Measurements from ENCODE around the gene LINC00632. TPM values are rescaled to one million over a fixed set of nuclear protein-coding genes. Genes with fewer than 3 reads are reported as not detected.

The LINC00632 gene
- total RNA-seq, 1 experiment from 2014 or later, result 15.4 TPM

GRCh38 chrX:140724736-140725135 lies 15.2 kb downstream of the LINC00632 start:
- TF ChIP-seq EZH2 (IDR thresholded peaks at IDR 0.05; ENCODE audit: low read length, unreplicated experiment) (no peak), EZH2phosphoT487 (IDR thresholded peaks at IDR 0.05; ENCODE audit: borderline replicate concordance, low read length) (no peak)
- TF ChIP-seq, protein P1, sequence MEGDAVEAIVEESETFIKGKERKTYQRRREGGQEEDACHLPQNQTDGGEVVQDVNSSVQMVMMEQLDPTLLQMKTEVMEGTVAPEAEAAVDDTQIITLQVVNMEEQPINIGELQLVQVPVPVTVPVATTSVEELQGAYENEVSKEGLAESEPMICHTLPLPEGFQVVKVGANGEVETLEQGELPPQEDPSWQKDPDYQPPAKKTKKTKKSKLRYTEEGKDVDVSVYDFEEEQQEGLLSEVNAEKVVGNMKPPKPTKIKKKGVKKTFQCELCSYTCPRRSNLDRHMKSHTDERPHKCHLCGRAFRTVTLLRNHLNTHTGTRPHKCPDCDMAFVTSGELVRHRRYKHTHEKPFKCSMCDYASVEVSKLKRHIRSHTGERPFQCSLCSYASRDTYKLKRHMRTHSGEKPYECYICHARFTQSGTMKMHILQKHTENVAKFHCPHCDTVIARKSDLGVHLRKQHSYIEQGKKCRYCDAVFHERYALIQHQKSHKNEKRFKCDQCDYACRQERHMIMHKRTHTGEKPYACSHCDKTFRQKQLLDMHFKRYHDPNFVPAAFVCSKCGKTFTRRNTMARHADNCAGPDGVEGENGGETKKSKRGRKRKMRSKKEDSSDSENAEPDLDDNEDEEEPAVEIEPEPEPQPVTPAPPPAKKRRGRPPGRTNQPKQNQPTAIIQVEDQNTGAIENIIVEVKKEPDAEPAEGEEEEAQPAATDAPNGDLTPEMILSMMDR (conservative IDR thresholded peaks at IDR 0.05; ENCODE audit: low read depth, low read length), result no peak
- Histone ChIP-seq H3K27me3 (ENCODE audit: low read length) (no peaks in the 10 kb centered on the region; the same call in 1 of the 2 replicates), H3K9me2 (replicated peaks; ENCODE audit: low read length) (no peaks in the 10 kb centered on the region), H2AFZ (ENCODE audit: low read length) (no peak overlapping the region), H3K9ac (ENCODE audit: low read length) (no peak overlapping the region), H3K4me1 (ENCODE audit: insufficient read depth, low read length) (no peaks in the 10 kb centered on the region), H3K4me2 (ENCODE audit: low read length) (no peak overlapping the region), H3K4me3 (ENCODE audit: low read length) (no peak overlapping the region), H4K20me1 (ENCODE audit: low read length) (no peaks in the 10 kb centered on the region), H3K79me2 (ENCODE audit: low read length) (no peaks in the 10 kb centered on the region), H3K9me3 (ENCODE audit: low read length) (no peaks in the 10 kb centered on the region), H3K36me3 (ENCODE audit: low read depth, low read length) (no peaks in the 10 kb centered on the region), H3K27ac (ENCODE audit: low read length) (no peak overlapping the region), H3F3A (ENCODE audit: low read length, unreplicated experiment) (no peaks in the 10 kb centered on the region)
- ATAC-seq, result no peak
- DNase-seq, result no peak
- CTCF ChIA-PET, result no interaction called here
- POLR2A ChIA-PET (ENCODE audit: unreplicated experiment), result no interaction called here
- intact Hi-C loops (cut with micrococcal nuclease), result no loop called here
- BruUV-seq (replicated peaks), result no TSS peak

GRCh38 chrX:140725500-140725899 lies 15.9 kb downstream of the LINC00632 start:
- Histone ChIP-seq H3K4me1 (ENCODE audit: insufficient read depth, low read length) (no peaks in the 10 kb centered on the region), H3F3A (ENCODE audit: low read length, unreplicated experiment) (no peaks in the 10 kb centered on the region), H3K79me2 (ENCODE audit: low read length) (no peaks in the 10 kb centered on the region), H4K20me1 (ENCODE audit: low read length) (no peaks in the 10 kb centered on the region), H3K36me3 (ENCODE audit: low read depth, low read length) (no peaks in the 10 kb centered on the region), H3K4me3 (ENCODE audit: low read length) (no peak overlapping the region), H3K27ac (ENCODE audit: low read length) (no peak overlapping the region), H3K27me3 (ENCODE audit: low read length) (no peaks in the 10 kb centered on the region; the same call in 1 of the 2 replicates), H2AFZ (ENCODE audit: low read length) (no peak overlapping the region), H3K9me3 (ENCODE audit: low read length) (no peaks in the 10 kb centered on the region), H3K9me2 (replicated peaks; ENCODE audit: low read length) (no peaks in the 10 kb centered on the region), H3K9ac (ENCODE audit: low read length) (no peak overlapping the region), H3K4me2 (ENCODE audit: low read length) (no peak overlapping the region)
- ChIA-PET CTCF (no interaction called here), POLR2A (ENCODE audit: unreplicated experiment) (no interaction called here)
- intact Hi-C loops (cut with micrococcal nuclease), result no loop called here
- ATAC-seq (no peak), DNase-seq (no peak)
- TF ChIP-seq EZH2 (IDR thresholded peaks at IDR 0.05; ENCODE audit: low read length, unreplicated experiment), result no peak
- TF ChIP-seq, protein P1 (conservative IDR thresholded peaks at IDR 0.05; ENCODE audit: low read depth, low read length), result no peak
- no peak for TF ChIP-seq EZH2phosphoT487 (IDR thresholded peaks at IDR 0.05; ENCODE audit: borderline replicate concordance, low read length)
- no TSS peak for BruUV-seq (replicated peaks)

GRCh38 chrX:140733766-140734342 lies 24.3 kb downstream of the LINC00632 start:
- ChIA-PET CTCF (no interaction called here), POLR2A (ENCODE audit: unreplicated experiment) (no interaction called here)
- Histone ChIP-seq H3K9ac (ENCODE audit: low read length) (no peak overlapping the region), H3K4me2 (ENCODE audit: low read length) (no peak overlapping the region), H3K9me2 (replicated peaks; ENCODE audit: low read length) (no peaks in the 10 kb centered on the region), H3K4me3 (ENCODE audit: low read length) (no peak overlapping the region), H3F3A (ENCODE audit: low read length, unreplicated experiment) (no peaks in the 10 kb centered on the region), H3K36me3 (ENCODE audit: low read depth, low read length) (no peaks in the 10 kb centered on the region), H3K27me3 (ENCODE audit: low read length) (no peaks in the 10 kb centered on the region; the same call in 1 of the 2 replicates), H3K9me3 (ENCODE audit: low read length) (no peaks in the 10 kb centered on the region), H3K27ac (ENCODE audit: low read length) (no peak overlapping the region), H4K20me1 (ENCODE audit: low read length) (no peaks in the 10 kb centered on the region), H3K79me2 (ENCODE audit: low read length) (no peaks in the 10 kb centered on the region), H3K4me1 (ENCODE audit: insufficient read depth, low read length) (no peaks in the 10 kb centered on the region), H2AFZ (ENCODE audit: low read length) (no peak overlapping the region)
- intact Hi-C loops (cut with micrococcal nuclease), result loop anchor here (1.0 kb wide), 2 partner anchors 33 to 683 kb away; no protein-coding TSS in a partner anchor
- TF ChIP-seq, protein P1 (conservative IDR thresholded peaks at IDR 0.05; ENCODE audit: low read depth, low read length), result peak; percentile 79
- TF ChIP-seq EZH2phosphoT487 (IDR thresholded peaks at IDR 0.05; ENCODE audit: borderline replicate concordance, low read length), result no peak
- ATAC-seq (peak; percentile 91), DNase-seq (peak; percentile 59)
- no TSS peak for BruUV-seq (replicated peaks)
